ENCODE measurements around the gene UBQLN4. TPM values are rescaled to one million over a fixed set of nuclear protein-coding genes. Genes with fewer than 3 reads are reported as not detected.

UBQLN4 gene
- total RNA-seq, 2 donors from 2014 or later, result 23.2 to 43.4 TPM

- intact Hi-C loops (cut with DNase I), result no loop called here
These were observed 45.2 kb upstream of the UBQLN4 start for GRCh38 chr1:156098784-156099183.

GRCh38 chr1:156097499-156098178 lies 44.0 kb upstream of the UBQLN4 start:
- H3K4me3 ChIP-seq, result no peak overlapping the region
- peaks cover 9% of the 10 kb centered on the region for H3K4me1 ChIP-seq
- intact Hi-C loops (cut with DNase I), result loop anchor here (2.0 kb wide), 1 partner anchor 31 kb away; no protein-coding TSS in a partner anchor
- no peak overlapping the region for H3K27ac ChIP-seq
- peak overlapping the region in 1 of 2 donors; percentile 41 for H3K9ac ChIP-seq (ENCODE audit: low read depth in 2 of 2, low read length in 2 of 2)
- H3K27me3 ChIP-seq, result no peaks in the 10 kb centered on the region
- TF ChIP-seq, protein P1, sequence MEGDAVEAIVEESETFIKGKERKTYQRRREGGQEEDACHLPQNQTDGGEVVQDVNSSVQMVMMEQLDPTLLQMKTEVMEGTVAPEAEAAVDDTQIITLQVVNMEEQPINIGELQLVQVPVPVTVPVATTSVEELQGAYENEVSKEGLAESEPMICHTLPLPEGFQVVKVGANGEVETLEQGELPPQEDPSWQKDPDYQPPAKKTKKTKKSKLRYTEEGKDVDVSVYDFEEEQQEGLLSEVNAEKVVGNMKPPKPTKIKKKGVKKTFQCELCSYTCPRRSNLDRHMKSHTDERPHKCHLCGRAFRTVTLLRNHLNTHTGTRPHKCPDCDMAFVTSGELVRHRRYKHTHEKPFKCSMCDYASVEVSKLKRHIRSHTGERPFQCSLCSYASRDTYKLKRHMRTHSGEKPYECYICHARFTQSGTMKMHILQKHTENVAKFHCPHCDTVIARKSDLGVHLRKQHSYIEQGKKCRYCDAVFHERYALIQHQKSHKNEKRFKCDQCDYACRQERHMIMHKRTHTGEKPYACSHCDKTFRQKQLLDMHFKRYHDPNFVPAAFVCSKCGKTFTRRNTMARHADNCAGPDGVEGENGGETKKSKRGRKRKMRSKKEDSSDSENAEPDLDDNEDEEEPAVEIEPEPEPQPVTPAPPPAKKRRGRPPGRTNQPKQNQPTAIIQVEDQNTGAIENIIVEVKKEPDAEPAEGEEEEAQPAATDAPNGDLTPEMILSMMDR (IDR thresholded peaks at IDR 0.05), result no peak
- no peaks in the 10 kb centered on the region for H3K9me3 ChIP-seq
- no peak for DNase-seq
- H3K36me3 ChIP-seq, result no peaks in the 10 kb centered on the region

More at GRCh38 chr1:156098784-156099183, 45.2 kb upstream of the UBQLN4 start:
- no peak overlapping the region for H3K4me3 ChIP-seq
- H3K27me3 ChIP-seq, result no peaks in the 10 kb centered on the region
- no peaks in the 10 kb centered on the region for H3K36me3 ChIP-seq
- H3K9me3 ChIP-seq, result no peaks in the 10 kb centered on the region
- TF ChIP-seq, protein P1 (IDR thresholded peaks at IDR 0.05), result no peak
- no peak for DNase-seq
- no peak overlapping the region for H3K9ac ChIP-seq (ENCODE audit: low read depth in 2 of 2, low read length in 2 of 2)
- H3K27ac ChIP-seq, result no peak overlapping the region
- peaks cover 21% of the 10 kb centered on the region for H3K4me1 ChIP-seq

DNA sequence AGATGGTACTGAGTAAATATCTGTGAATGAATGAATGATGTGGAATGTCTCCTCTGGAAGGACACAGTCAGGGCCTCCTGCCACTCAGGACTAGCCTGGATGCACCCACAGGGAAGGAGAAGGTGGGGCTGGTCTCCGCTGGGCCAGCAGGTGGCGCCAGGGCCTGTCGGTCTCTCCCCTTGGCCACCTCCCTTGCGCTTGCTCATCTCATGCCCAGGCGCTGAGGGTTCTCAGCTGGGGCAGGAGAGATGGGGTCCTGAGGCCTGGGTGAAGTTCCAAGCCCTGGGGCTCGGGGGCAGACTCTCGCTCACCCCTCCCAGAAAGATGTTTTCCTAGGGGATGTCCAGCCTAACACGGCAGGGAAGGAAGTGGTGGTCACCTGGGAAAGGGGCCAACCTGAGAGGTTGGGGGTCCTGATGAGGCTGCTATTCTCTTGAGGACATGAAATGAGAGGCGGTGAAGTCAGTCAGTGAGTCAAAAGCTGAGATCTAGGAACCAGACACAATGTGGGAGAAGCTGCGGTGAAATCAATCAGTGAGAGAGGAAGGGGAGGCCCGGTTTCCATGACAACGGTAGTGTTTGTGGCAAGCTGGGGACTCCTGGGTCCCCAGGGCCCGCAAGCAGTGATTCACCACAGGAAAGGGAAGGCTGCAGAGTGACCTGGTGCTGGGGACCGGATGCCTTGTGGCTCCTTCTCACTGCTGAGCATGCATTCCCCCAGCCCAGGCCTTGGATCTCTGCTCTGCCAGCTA lies 43.2 kb upstream of the UBQLN4 start:
- Histone ChIP-seq H3K4me1 (peaks cover 8% of the 10 kb centered on the region), H3K27me3 (no peaks in the 10 kb centered on the region), H3K36me3 (no peaks in the 10 kb centered on the region), H3K27ac (peak overlapping the region; percentile 48), H3K4me3 (no peak overlapping the region), H3K9ac (ENCODE audit: low read depth in 2 of 2, low read length in 2 of 2) (peak overlapping the region in 1 of 2 donors; percentile 41), H3K9me3 (no peaks in the 10 kb centered on the region)
- intact Hi-C loops (cut with DNase I), result loop anchor here (2.0 kb wide), 1 partner anchor 32 kb away; no protein-coding TSS in a partner anchor
- peak; percentile 95 for DNase-seq
- TF ChIP-seq, protein P1 (IDR thresholded peaks at IDR 0.05), result peak; percentile 89

- Histone ChIP-seq H3K36me3 (no peaks in the 10 kb centered on the region), H3K27me3 (no peaks in the 10 kb centered on the region), H3K4me3 (no peak overlapping the region), H3K9me3 (no peaks in the 10 kb centered on the region), H3K9ac (ENCODE audit: low read depth in 2 of 2, low read length in 2 of 2) (peak overlapping the region in 1 of 2 donors; percentile 41), H3K4me1 (peaks cover 8% of the 10 kb centered on the region), H3K27ac (peak overlapping the region; percentile 48)
- intact Hi-C loops (cut with DNase I), result loop anchor here (2.0 kb wide), 1 partner anchor 33 kb away; no protein-coding TSS in a partner anchor
- DNase-seq, result no peak
- TF ChIP-seq, protein P1 (IDR thresholded peaks at IDR 0.05), result no peak
These were observed 42.4 kb upstream of the UBQLN4 start for GRCh38 chr1:156095906-156096508.

GRCh38 chr1:156091610-156092009 lies 38.0 kb upstream of the UBQLN4 start:
- Histone ChIP-seq H3K9ac (ENCODE audit: low read depth in 2 of 2, low read length in 2 of 2) (no peak overlapping the region), H3K36me3 (no peaks in the 10 kb centered on the region), H3K4me3 (no peak overlapping the region), H3K4me1 (no peaks in the 10 kb centered on the region), H3K27ac (no peak overlapping the region), H3K27me3 (no peaks in the 10 kb centered on the region), H3K9me3 (no peaks in the 10 kb centered on the region)
- no peak for DNase-seq
- TF ChIP-seq, protein P1 (IDR thresholded peaks at IDR 0.05), result no peak
- intact Hi-C loops (cut with DNase I), result no loop called here

All from colonic mucosa (tissue), 4 donors.